Adrenal gland (tissue), 12 donors: Measurements from ENCODE around the gene HAUS2. TPM values are rescaled to one million over a fixed set of nuclear protein-coding genes. Genes with fewer than 3 reads are reported as not detected.
A peak's percentile ranks its signal among the peaks of the same experiment; 100 is the strongest.
"Not testable (repeated sequence)": the region's sequence is repeated elsewhere in the genome, so short reads cannot be mapped to it uniquely, and the experiment has no call there.

Experiments
- DNase-seq, 7 donors: peaks; one replicate each; pipeline ENCODE4 v3.0.0-alpha.2; 2019 to 2020
- H3K27ac ChIP-seq, 5 donors: fragments of 200-600 bp; sonication (generic) in 4 of 5; 1 replicate in 3 of 5; 2 replicates in 2 of 5; pipeline versions ENCODE4 v1.5.1 to v1.8.0; 2016 to 2020; ENCODE audit warnings: mild to moderate bottlenecking in 1 of 5
- H3K27me3 ChIP-seq: fragments of 200-600 bp; 2 replicates; pipeline ENCODE4 v1.8.0; 2021
- H3K36me3 ChIP-seq, 2 donors: fragments of 200-600 bp; replicated peaks in 1 of 2; 1 replicate in 1 of 2; 2 replicates in 1 of 2; pipeline versions ENCODE4 v1.5.1 to v1.8.0; 2018 to 2022
- H3K4me1 ChIP-seq, 2 donors: fragments of 200-600 bp; replicated peaks in 1 of 2; 1 replicate in 1 of 2; 2 replicates in 1 of 2; pipeline versions ENCODE4 v1.5.1 to v1.8.0; 2018 to 2021
- H3K4me3 ChIP-seq, 4 donors: fragments of 200-600 bp; sonication (generic) in 3 of 4; one replicate each; pipeline ENCODE4 v1.5.1; 2016 to 2018
- H3K9me3 ChIP-seq, 3 donors: fragments of 200-600 bp; sonication (generic) in 1 of 3; replicated peaks in 1 of 3; 1 replicate in 2 of 3; 2 replicates in 1 of 3; pipeline versions ENCODE4 v1.5.1 to v1.8.0; 2016 to 2021
- CTCF ChIP-seq, 6 experiments: fragments of 450-650 bp in 4 of 6; fragments of 200-600 bp in 2 of 6; sonication (generic) in 1 of 6; IDR thresholded peaks; 1 replicate in 5 of 6; 2 replicates in 1 of 6; pipeline versions ENCODE4 v1.5.1 to v1.8.0; 2016 to 2021; ENCODE audit warnings: antibody characterized with exemption in 6 of 6, mild to moderate bottlenecking in 2 of 6, moderate library complexity in 1 of 6
- POLR2A ChIP-seq, 2 donors: fragments of 450-650 bp; IDR thresholded peaks; one replicate each; pipeline ENCODE4 v1.6.1; 2017; ENCODE audit warnings: antibody characterized with exemption in 2 of 2, mild to moderate bottlenecking in 2 of 2, moderate library complexity in 1 of 2
- WGBS, 4 donors: extraction: QIAGEN DNeasy Blood & Tissue Kit in 2 of 4; methylation state at CpG; one replicate each; pipeline versions ENCODE4 v1.1.5 to v1.1.7; 2013 to 2017; 5-methylcytosine and 5-hydroxymethylcytosine counted together
- intact Hi-C, 2 donors: fragments of 100-400 bp; cut with DNase I; formaldehyde crosslinking; loops; one replicate each; pipeline versions ENCODE4 v1.14.1 to v1.15.0; 2022 to 2023
- polyA plus RNA-seq, 3 donors: library from polyadenylated mRNA; stranded (reverse); fragments of 200-250 nt in 2 of 3; fragments of 350-450 nt in 1 of 3; fragmentation: Illumina TruSeq in 1 of 3; extraction: RNeasy Lipid Tissue Mini Kit (QIAGEN cat#74804) in 1 of 3; gene quantifications; one replicate each; pipeline ENCODE4 v1.2.3, GENCODE V29; 2013 to 2014
- total RNA-seq, 9 donors: library from RNA; depleted of rRNA in 4 of 9; stranded (reverse); fragments of >200 nt in 4 of 9; fragments of 120-200 nt in 1 of 9; fragmentation: NEBNext Ultra II Directional in 1 of 9; extraction: Animal tissue kit (Norgen Biotek cat#: 25700) in 1 of 9; gene quantifications; one replicate each; pipeline versions ENCODE4 v1.1.0 to v1.2.4, GENCODE V29; 2013 to 2023
- donor health status: healthy with polysubstance abuse.
- donor health status: Bipolar disorder and iron deficiency.
- donor health status: DM: yes; HTN: yes; CAD: no.
- donor health status: DM: no; HTN: no; CAD: no.
- donor health status: DM: no; HTN: no; CAD: no.
- donor health status: DM: yes; HTN: yes; CAD: no.

Gene HAUS2
- total and polyA plus RNA-seq, 12 donors, result 5.8 to 57.9 (median 18.8) TPM

GRCh38 chr15:42549741-42550392 is 1.2 kb downstream of the HAUS2 start:
- Histone ChIP-seq H3K4me1 (peaks cover 6 to 43% of the 10 kb centered on the region in 2 donors), H3K9me3 (no peaks in the 10 kb centered on the region), H3K27ac (peak overlapping the region in 2 of 5 donors; percentile 92 to 94), H3K36me3 (peaks cover 0 to 4% of the 10 kb centered on the region in 2 donors), H3K4me3 (peak overlapping the region in 1 of 4 donors; percentile 92), H3K27me3 (no peaks in the 10 kb centered on the region)
- peak in 2 of 7 donors; percentile 25 to 33 for DNase-seq
- 59 to 68% (median 65%) methylated on average over 12 of the region's 12 CpGs for WGBS, 4 donors
- TF ChIP-seq CTCF (IDR thresholded peaks at IDR 0.05), result no peak
- no peak for TF ChIP-seq POLR2A (IDR thresholded peaks at IDR 0.05)
- intact Hi-C loops, result loop anchor here in 1 of 2 donors (10.0 kb wide), 2 partner anchors 55 to 105 kb away; partner anchors contain the start of genes SNAP23 and ZNF106

GRCh38 chr15:42553554-42553953 is 4.9 kb downstream of the HAUS2 start:
- Histone ChIP-seq H3K9me3 (no peaks in the 10 kb centered on the region), H3K27me3 (no peaks in the 10 kb centered on the region), H3K36me3 (peaks cover 0 to 1% of the 10 kb centered on the region in 2 donors), H3K4me1 (peaks cover 0 to 14% of the 10 kb centered on the region in 2 donors), H3K27ac (no peak overlapping the region), H3K4me3 (no peak overlapping the region)
- WGBS, 4 donors, result 93 to 97% (median 96%) methylated on average over 1 of the region's 1 CpG
- TF ChIP-seq CTCF (IDR thresholded peaks at IDR 0.05), result no peak
- TF ChIP-seq POLR2A (IDR thresholded peaks at IDR 0.05), result no peak
- DNase-seq, result no peak
- intact Hi-C loops, result loop anchor here in 1 of 2 donors (10.0 kb wide), 1 partner anchor 59 kb away; the partner anchor contains the start of genes SNAP23 and ZNF106

- H3K4me3 ChIP-seq, H3K4me1 ChIP-seq, H3K27ac ChIP-seq, H3K27me3 ChIP-seq, H3K9me3 ChIP-seq: not testable (repeated sequence)
- H3K36me3 ChIP-seq, result peaks cover 0 to 29% of the 10 kb centered on the region in 2 donors
- intact Hi-C loops, result loop anchor here in 1 of 2 donors (10.0 kb wide), 1 partner anchor 62 kb away; the partner anchor contains the start of genes SNAP23 and ZNF106
- WGBS, 4 donors, result 89 to 94% (median 91%) methylated on average over 10 to 12 of the region's 12 CpGs
- DNase-seq, result peak in 4 of 7 donors; percentile 23 to 70 (median 40)
Observed at GRCh38 chr15:42556550-42557207, 8.0 kb downstream of the HAUS2 start.

GRCh38 chr15:42558739-42559138 is 10.1 kb downstream of the HAUS2 start:
- no peak for TF ChIP-seq CTCF (IDR thresholded peaks at IDR 0.05)
- TF ChIP-seq POLR2A (IDR thresholded peaks at IDR 0.05), result no peak

More at GRCh38 chr15:42558739-42559138, 10.1 kb downstream of the HAUS2 start:
- Histone ChIP-seq H3K27ac (no peak overlapping the region), H3K27me3 (no peaks in the 10 kb centered on the region), H3K9me3 (no peaks in the 10 kb centered on the region), H3K4me3 (no peak overlapping the region), H3K36me3 (peaks cover 0 to 49% of the 10 kb centered on the region in 2 donors), H3K4me1 (no peaks in the 10 kb centered on the region)
- DNase-seq, result no peak
- intact Hi-C loops, result loop anchor here in 1 of 2 donors (10.0 kb wide), 1 partner anchor 64 kb away; the partner anchor contains the start of genes SNAP23 and ZNF106
- WGBS, 4 donors, result 95 to 100% (median 99%) methylated on average over 3 of the region's 3 CpGs
